ENCODE data around the gene SLC25A10. TPM values are rescaled to one million over a fixed set of nuclear protein-coding genes. Genes with fewer than 3 reads are reported as not detected.
"Not testable (repeated sequence)": the region's sequence is repeated elsewhere in the genome, so short reads cannot be mapped to it uniquely, and the experiment has no call there.

SLC25A10 gene
- total RNA-seq, 4 donors from 2014 or later, result 5.6 to 11.3 (median 7.6) TPM; not detected in 1

DNA sequence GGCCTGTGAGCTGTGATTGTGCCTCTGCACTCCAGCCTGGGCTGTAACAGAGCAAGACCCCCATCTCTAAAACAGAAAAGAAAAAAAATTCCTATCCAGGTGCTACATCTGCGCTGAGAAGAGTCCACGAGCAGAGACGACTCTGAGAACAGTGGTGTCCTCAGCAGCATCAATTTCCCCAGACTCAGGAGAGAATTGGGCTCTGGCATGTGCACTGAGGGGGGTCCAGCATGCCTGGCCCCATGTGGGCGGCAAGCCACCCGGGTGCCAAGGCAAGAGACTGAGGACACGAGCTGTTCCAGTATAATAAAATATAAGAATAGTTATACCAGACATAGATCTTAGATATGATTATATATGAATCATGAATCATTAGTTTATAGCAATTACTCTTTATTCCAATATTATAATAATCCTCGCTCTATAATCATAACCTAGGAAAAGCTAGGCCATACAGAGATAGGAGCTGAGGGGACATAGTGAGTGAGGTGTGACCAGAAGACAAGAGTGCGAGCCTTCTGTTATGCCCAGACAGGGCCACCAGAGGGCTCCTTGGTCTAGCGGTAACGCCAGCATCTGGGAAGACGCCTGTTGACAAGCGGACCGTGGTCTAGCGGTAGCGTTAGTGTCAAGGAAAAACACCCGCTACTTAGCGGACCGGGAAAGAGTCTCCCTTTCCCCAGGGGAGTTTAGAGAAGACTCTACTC lies 36.4 kb upstream of the SLC25A10 start:
- DNase-seq; H3K27me3 ChIP-seq; H3K4me1 ChIP-seq; intact Hi-C loops (cut with DNase I; ENCODE audit: low total_unique reads); H3K27ac ChIP-seq; H3K9me3 ChIP-seq; H3K4me3 ChIP-seq; H3K36me3 ChIP-seq: not testable (repeated sequence)
- TF ChIP-seq, protein P1, sequence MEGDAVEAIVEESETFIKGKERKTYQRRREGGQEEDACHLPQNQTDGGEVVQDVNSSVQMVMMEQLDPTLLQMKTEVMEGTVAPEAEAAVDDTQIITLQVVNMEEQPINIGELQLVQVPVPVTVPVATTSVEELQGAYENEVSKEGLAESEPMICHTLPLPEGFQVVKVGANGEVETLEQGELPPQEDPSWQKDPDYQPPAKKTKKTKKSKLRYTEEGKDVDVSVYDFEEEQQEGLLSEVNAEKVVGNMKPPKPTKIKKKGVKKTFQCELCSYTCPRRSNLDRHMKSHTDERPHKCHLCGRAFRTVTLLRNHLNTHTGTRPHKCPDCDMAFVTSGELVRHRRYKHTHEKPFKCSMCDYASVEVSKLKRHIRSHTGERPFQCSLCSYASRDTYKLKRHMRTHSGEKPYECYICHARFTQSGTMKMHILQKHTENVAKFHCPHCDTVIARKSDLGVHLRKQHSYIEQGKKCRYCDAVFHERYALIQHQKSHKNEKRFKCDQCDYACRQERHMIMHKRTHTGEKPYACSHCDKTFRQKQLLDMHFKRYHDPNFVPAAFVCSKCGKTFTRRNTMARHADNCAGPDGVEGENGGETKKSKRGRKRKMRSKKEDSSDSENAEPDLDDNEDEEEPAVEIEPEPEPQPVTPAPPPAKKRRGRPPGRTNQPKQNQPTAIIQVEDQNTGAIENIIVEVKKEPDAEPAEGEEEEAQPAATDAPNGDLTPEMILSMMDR (IDR thresholded peaks at IDR 0.05), result peak; percentile 26 to 59 (median 48)

DNA sequence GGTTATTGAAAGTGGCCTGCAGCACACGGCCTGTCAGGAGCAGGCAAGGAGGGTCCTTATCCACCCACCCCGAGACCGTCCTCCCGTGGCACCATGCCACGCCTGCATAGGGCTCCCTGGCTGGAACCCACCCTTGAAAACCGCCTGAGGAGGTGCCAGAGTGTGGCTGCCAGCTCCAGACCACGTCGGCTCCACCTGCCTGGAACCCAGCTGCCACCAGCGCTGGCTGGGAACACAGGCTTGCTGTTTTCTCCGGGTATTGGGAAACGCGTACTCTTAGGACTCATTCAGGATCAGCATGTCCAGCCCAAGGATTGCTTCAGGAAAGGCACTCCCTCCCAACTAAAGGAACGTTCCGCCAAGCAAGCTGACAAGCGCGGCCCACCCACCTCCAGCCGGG lies 35.2 kb upstream of the SLC25A10 start:
- H3K9me3 ChIP-seq, result no peaks in the 10 kb centered on the region
- H3K27me3 ChIP-seq, result no peaks in the 10 kb centered on the region
- no peak for DNase-seq
- no peaks in the 10 kb centered on the region for H3K36me3 ChIP-seq
- TF ChIP-seq POLR2A (IDR thresholded peaks at IDR 0.05), result no peak
- TF ChIP-seq, protein P1 (IDR thresholded peaks at IDR 0.05), result no peak
- H3K4me1 ChIP-seq, result no peaks in the 10 kb centered on the region
- no peak overlapping the region for H3K4me3 ChIP-seq
- intact Hi-C loops (cut with DNase I; ENCODE audit: low total_unique reads), result no loop called here
- no peak overlapping the region for H3K27ac ChIP-seq

DNA sequence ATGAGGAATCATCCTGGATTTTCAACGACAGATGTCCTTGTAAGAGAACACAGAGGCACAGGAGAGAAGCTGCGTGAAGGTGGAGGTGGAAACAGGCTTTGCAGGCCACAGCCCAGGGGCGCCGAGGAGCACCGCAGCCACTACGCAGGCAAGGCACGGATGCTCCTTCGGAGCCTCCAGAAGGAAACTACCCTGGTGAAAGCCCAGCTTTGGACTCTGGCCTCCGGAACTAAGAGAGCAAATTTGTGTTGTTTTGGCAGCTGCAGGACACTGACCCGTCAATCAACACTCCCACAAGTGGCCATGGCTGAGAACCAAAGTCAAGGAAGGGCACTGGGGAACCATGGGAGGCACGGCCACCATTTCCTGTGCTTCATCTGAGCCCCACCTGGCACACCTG lies 31.9 kb upstream of the SLC25A10 start:
- H3K4me3 ChIP-seq, result no peak overlapping the region
- no peak for TF ChIP-seq POLR2A (IDR thresholded peaks at IDR 0.05)
- TF ChIP-seq, protein P1 (IDR thresholded peaks at IDR 0.05), result no peak

DNA sequence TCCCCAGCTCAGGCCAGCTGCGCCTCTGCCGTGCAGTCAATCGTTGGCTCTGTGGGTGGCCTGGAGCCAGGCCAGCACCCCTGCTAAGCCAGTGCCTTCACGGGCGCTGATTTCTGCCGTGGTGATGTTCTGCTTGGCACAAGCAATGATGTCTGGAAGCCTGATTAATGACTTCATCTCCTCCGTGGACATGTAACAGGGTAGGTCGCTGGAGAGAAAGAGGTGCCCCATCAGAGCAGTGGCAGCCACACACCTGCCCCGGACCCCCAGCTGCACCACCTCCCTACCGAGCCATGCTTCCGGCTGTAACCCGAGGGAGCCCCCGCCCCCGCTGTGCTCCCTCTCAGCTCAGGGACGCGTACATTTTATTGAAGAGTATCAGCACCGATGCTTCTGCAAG lies 30.4 kb upstream of the SLC25A10 start:
- no peak for DNase-seq
- intact Hi-C loops (cut with DNase I; ENCODE audit: low total_unique reads), result no loop called here
- Histone ChIP-seq H3K9me3 (no peaks in the 10 kb centered on the region), H3K36me3 (no peaks in the 10 kb centered on the region), H3K27me3 (no peaks in the 10 kb centered on the region), H3K4me3 (no peak overlapping the region), H3K4me1 (peaks cover 7 to 19% of the 10 kb centered on the region in 2 donors), H3K27ac (no peak overlapping the region)
- no peak for TF ChIP-seq POLR2A (IDR thresholded peaks at IDR 0.05)
- TF ChIP-seq, protein P1 (IDR thresholded peaks at IDR 0.05), result no peak

More for the DNA sequence above, 31.9 kb upstream of the SLC25A10 start:
- no peaks in the 10 kb centered on the region for H3K9me3 ChIP-seq
- no peaks in the 10 kb centered on the region for H3K36me3 ChIP-seq
- DNase-seq, result no peak
- intact Hi-C loops (cut with DNase I; ENCODE audit: low total_unique reads), result no loop called here
- no peak overlapping the region for H3K27ac ChIP-seq
- no peaks in the 10 kb centered on the region for H3K27me3 ChIP-seq
- H3K4me1 ChIP-seq, result peaks cover 6 to 15% of the 10 kb centered on the region in 2 donors

DNA sequence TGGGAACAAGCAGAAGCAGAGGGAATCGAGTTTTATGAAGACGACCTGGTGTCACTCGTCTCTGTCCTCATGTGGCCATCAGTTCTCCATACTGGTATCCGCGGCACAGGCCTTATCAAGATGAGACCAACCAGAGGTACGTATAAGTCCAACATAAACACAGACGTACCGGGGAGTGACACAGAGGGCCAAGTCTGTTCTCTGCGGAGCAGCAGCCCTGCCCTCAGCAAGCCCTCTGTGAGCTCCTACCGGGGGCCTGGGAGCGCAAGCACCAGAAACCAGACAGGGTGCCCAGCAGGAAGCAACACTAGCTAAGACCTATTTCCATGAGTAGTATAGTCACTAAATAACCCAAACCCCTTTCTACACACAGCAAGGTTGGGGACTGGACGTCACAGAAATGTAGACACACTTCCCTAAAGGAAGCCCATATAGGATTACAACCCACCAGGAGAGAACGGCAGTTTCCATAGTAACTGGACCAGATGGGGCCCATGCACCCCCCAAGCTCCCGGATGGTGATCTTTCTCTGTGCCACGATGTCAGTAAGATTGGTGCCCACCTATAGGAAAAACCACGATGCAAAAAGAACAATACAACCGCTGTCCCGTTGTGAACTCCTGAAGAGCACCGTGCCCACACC lies 29.4 kb upstream of the SLC25A10 start:
- intact Hi-C loops (cut with DNase I; ENCODE audit: low total_unique reads), result no loop called here
- Histone ChIP-seq H3K9me3 (no peaks in the 10 kb centered on the region), H3K27ac (peak overlapping the region; percentile 73 to 86), H3K4me1 (peaks cover 7 to 19% of the 10 kb centered on the region in 2 donors), H3K27me3 (no peaks in the 10 kb centered on the region), H3K36me3 (no peaks in the 10 kb centered on the region), H3K4me3 (peak overlapping the region; percentile 88 to 99)
- no peak for DNase-seq
- TF ChIP-seq, protein P1 (IDR thresholded peaks at IDR 0.05), result no peak
